ENCODE measurements around the gene CORO7. TPM values are rescaled to one million over a fixed set of nuclear protein-coding genes. Genes with fewer than 3 reads are reported as not detected.

CORO7 gene
- polyA plus RNA-seq, 1 donor from 2014 or later = 108 TPM

GRCh38 chr16:4332623-4333307 is 83.6 kb downstream of the CORO7 start:
- peaks cover 4% of the 10 kb centered on the region for H3K27me3 Mint-ChIP-seq
- peaks cover 0 to 3% (median 3%) of the 10 kb centered on the region in 3 donors for H3K4me1 Mint-ChIP-seq
- no peaks in the 10 kb centered on the region for H3K9me3 Mint-ChIP-seq

GRCh38 chr16:4332083-4332482 is 84.3 kb downstream of the CORO7 start:
- Mint-ChIP-seq H3K4me1 (peaks cover 0 to 3% (median 3%) of the 10 kb centered on the region in 3 donors), H3K4me3 (no peak overlapping the region), H3K36me3 (no peaks in the 10 kb centered on the region), H3K27me3 (peaks cover 4% of the 10 kb centered on the region), H3K9me3 (no peaks in the 10 kb centered on the region), H3K27ac (peak overlapping the region in 1 of 3 donors; percentile 19)

More at GRCh38 chr16:4332623-4333307, 83.6 kb downstream of the CORO7 start:
- H3K4me3 Mint-ChIP-seq = peak overlapping the region in 1 of 4 donors; percentile 47
- H3K27ac Mint-ChIP-seq = no peak overlapping the region
- H3K36me3 Mint-ChIP-seq = no peaks in the 10 kb centered on the region

- H3K27ac Mint-ChIP-seq = peak overlapping the region in 1 of 3 donors; percentile 33
- peaks cover 4% of the 10 kb centered on the region for H3K27me3 Mint-ChIP-seq
- peaks cover 3 to 5% (median 5%) of the 10 kb centered on the region in 3 donors for H3K4me1 Mint-ChIP-seq
- H3K36me3 Mint-ChIP-seq = no peaks in the 10 kb centered on the region
- peak overlapping the region in 1 of 4 donors; percentile 9 for H3K4me3 Mint-ChIP-seq
- H3K9me3 Mint-ChIP-seq = no peaks in the 10 kb centered on the region
These were observed 86.0 kb downstream of the CORO7 start for GRCh38 chr16:4330277-4330874.

GRCh38 chr16:4328782-4329775 is 87.3 kb downstream of the CORO7 start:
- H3K36me3 Mint-ChIP-seq = no peaks in the 10 kb centered on the region
- no peaks in the 10 kb centered on the region for H3K9me3 Mint-ChIP-seq
- H3K27me3 Mint-ChIP-seq = peaks cover 4% of the 10 kb centered on the region
- H3K4me1 Mint-ChIP-seq = peaks cover 6 to 7% (median 6%) of the 10 kb centered on the region in 3 donors
- peak overlapping the region in 1 of 3 donors; percentile 14 for H3K27ac Mint-ChIP-seq
- H3K4me3 Mint-ChIP-seq = no peak overlapping the region

- H3K36me3 Mint-ChIP-seq = no peaks in the 10 kb centered on the region
- H3K4me3 Mint-ChIP-seq = peak overlapping the region in 3 of 4 donors; percentile 25 to 80 (median 80)
- peaks cover 6 to 7% (median 6%) of the 10 kb centered on the region in 3 donors for H3K4me1 Mint-ChIP-seq
- H3K27me3 Mint-ChIP-seq = peaks cover 4% of the 10 kb centered on the region
- peak overlapping the region in 1 of 3 donors; percentile 14 for H3K27ac Mint-ChIP-seq
- no peaks in the 10 kb centered on the region for H3K9me3 Mint-ChIP-seq
These were observed 88.2 kb downstream of the CORO7 start for GRCh38 chr16:4328046-4328781.

- Mint-ChIP-seq H3K4me3 (peak overlapping the region in 2 of 4 donors; percentile 25 to 80), H3K9me3 (no peaks in the 10 kb centered on the region), H3K4me1 (peaks cover 6 to 7% (median 6%) of the 10 kb centered on the region in 3 donors), H3K27ac (no peak overlapping the region), H3K36me3 (no peaks in the 10 kb centered on the region), H3K27me3 (peaks cover 4% of the 10 kb centered on the region)
These were observed 88.9 kb downstream of the CORO7 start for GRCh38 chr16:4327386-4328045.

GRCh38 chr16:4325253-4325758 is 91.1 kb downstream of the CORO7 start:
- no peaks in the 10 kb centered on the region for H3K36me3 Mint-ChIP-seq
- H3K27me3 Mint-ChIP-seq = peaks cover 4% of the 10 kb centered on the region
- no peaks in the 10 kb centered on the region for H3K9me3 Mint-ChIP-seq
- H3K4me3 Mint-ChIP-seq = peak overlapping the region in 2 of 4 donors; percentile 9 to 44
- H3K27ac Mint-ChIP-seq = peak overlapping the region in 1 of 3 donors; percentile 6
- peaks cover 6 to 7% (median 6%) of the 10 kb centered on the region in 3 donors for H3K4me1 Mint-ChIP-seq

GRCh38 chr16:4324492-4325252 is 91.7 kb downstream of the CORO7 start:
- H3K4me1 Mint-ChIP-seq = peaks cover 6 to 7% (median 7%) of the 10 kb centered on the region in 3 donors
- no peak overlapping the region for H3K27ac Mint-ChIP-seq
- no peaks in the 10 kb centered on the region for H3K9me3 Mint-ChIP-seq
- no peaks in the 10 kb centered on the region for H3K36me3 Mint-ChIP-seq
- peaks cover 4% of the 10 kb centered on the region for H3K27me3 Mint-ChIP-seq
- no peak overlapping the region for H3K4me3 Mint-ChIP-seq

- Mint-ChIP-seq H3K36me3 (no peaks in the 10 kb centered on the region), H3K4me1 (peaks cover 9 to 13% (median 10%) of the 10 kb centered on the region in 3 donors), H3K27me3 (peaks cover 5% of the 10 kb centered on the region), H3K9me3 (no peaks in the 10 kb centered on the region), H3K4me3 (no peak overlapping the region), H3K27ac (no peak overlapping the region)
These were observed 92.4 kb downstream of the CORO7 start for GRCh38 chr16:4323845-4324488.

GRCh38 chr16:4323071-4323844 is 93.1 kb downstream of the CORO7 start:
- H3K4me1 Mint-ChIP-seq = peaks cover 9 to 13% (median 10%) of the 10 kb centered on the region in 3 donors

GRCh38 chr16:4322121-4323052 is 94.0 kb downstream of the CORO7 start:
- Mint-ChIP-seq H3K4me3 (no peak overlapping the region), H3K9me3 (no peaks in the 10 kb centered on the region), H3K36me3 (no peaks in the 10 kb centered on the region), H3K4me1 (peaks cover 8 to 13% (median 9%) of the 10 kb centered on the region in 3 donors), H3K27ac (no peak overlapping the region), H3K27me3 (peaks cover 4% of the 10 kb centered on the region)

More at GRCh38 chr16:4323071-4323844, 93.1 kb downstream of the CORO7 start:
- no peak overlapping the region for H3K4me3 Mint-ChIP-seq
- no peaks in the 10 kb centered on the region for H3K9me3 Mint-ChIP-seq
- peaks cover 4% of the 10 kb centered on the region for H3K27me3 Mint-ChIP-seq
- H3K27ac Mint-ChIP-seq = no peak overlapping the region
- H3K36me3 Mint-ChIP-seq = no peaks in the 10 kb centered on the region

Measured in IgD-negative memory B cell (primary cell).